GM06990 (cell line): Measurements from ENCODE around the gene ACTL6B.

Source experiments
- DNase-seq: peaks from one replicate; pipeline ENCODE4 v3.0.0-alpha.2; 2011; ENCODE audit not compliant: insufficient read length; ENCODE audit errors: extremely low read depth
- H3K27me3 ChIP-seq: replicated peaks from 2 replicates; pipeline ENCODE4 v1.6.0; 2011; ENCODE audit warnings: low read length; ENCODE audit not compliant: control insufficient read depth, insufficient read depth
- H3K36me3 ChIP-seq: 2 replicates; pipeline ENCODE4 v1.5.1; 2011; ENCODE audit warnings: low read length; ENCODE audit not compliant: control insufficient read depth, insufficient read depth
- H3K4me3 ChIP-seq: replicated peaks from 2 replicates; pipeline ENCODE4 v1.5.1; 2011; ENCODE audit warnings: low read depth, mild to moderate bottlenecking, control low read depth, low read length
- CTCF ChIP-seq: IDR thresholded peaks from 2 replicates; pipeline ENCODE4 v1.5.1; 2011; ENCODE audit warnings: low read length, control low read depth, mild to moderate bottlenecking, inconsistent platforms; ENCODE audit not compliant: insufficient read depth, poor library complexity, severe bottlenecking

The ACTL6B gene

GRCh38 chr7:100613412-100614175 lies 42.7 kb downstream of the ACTL6B start:
- no peak for TF ChIP-seq CTCF
- no peak for DNase-seq
- Histone ChIP-seq H3K4me3 (no peak overlapping the region), H3K27me3 (no peaks in the 10 kb centered on the region), H3K36me3 (no peaks in the 10 kb centered on the region)

GRCh38 chr7:100612730-100613390 lies 43.4 kb downstream of the ACTL6B start:
- DNase-seq, result no peak
- Histone ChIP-seq H3K27me3 (no peaks in the 10 kb centered on the region), H3K36me3 (no peaks in the 10 kb centered on the region), H3K4me3 (peak overlapping the region; percentile 75)
- TF ChIP-seq CTCF, result peak; percentile 26

- Histone ChIP-seq H3K36me3 (no peaks in the 10 kb centered on the region), H3K4me3 (peak within 1 kb of the TSS; percentile 75), H3K27me3 (no peaks in the 10 kb centered on the region)
- peak; percentile 98 for DNase-seq
- no peak for TF ChIP-seq CTCF
Measured at GRCh38 chr7:100611983-100612729, 44.1 kb downstream of the ACTL6B start, which contains the start of gene MOSPD3. Gene MOSPD3 (plus strand): TSS chr7:100612540. CDS start chr7:100612792, 252 bp downstream.

- Histone ChIP-seq H3K36me3 (no peaks in the 10 kb centered on the region), H3K4me3 (no peak overlapping the region), H3K27me3 (no peaks in the 10 kb centered on the region)
- TF ChIP-seq CTCF, result no peak
- no peak for DNase-seq
Measured at GRCh38 chr7:100609958-100610357, 46.3 kb downstream of the ACTL6B start.

GRCh38 chr7:100607111-100607510 lies 49.1 kb downstream of the ACTL6B start:
- H3K27me3 ChIP-seq, result no peaks in the 10 kb centered on the region
- H3K36me3 ChIP-seq, result no peaks in the 10 kb centered on the region
- no peak overlapping the region for H3K4me3 ChIP-seq
- no peak for TF ChIP-seq CTCF
- no peak for DNase-seq
